IMR-90 (cell line): ENCODE results near the gene P2RX3. TPM values are rescaled to one million over a fixed set of nuclear protein-coding genes. Genes with fewer than 3 reads are reported as not detected.

Experiments
- ATAC-seq: fragments of 200-7000 bp; cut with Tn5 transposase; 2 replicates; pipeline ENCODE4 v1.9.1; 2020; ENCODE audit warnings: low read depth, mild to moderate bottlenecking, moderate library complexity
- BruUV-seq: library from RNA; stranded (reverse); fragments of 400-500 nt; replicated peaks from 2 replicates; lab custom pipeline; 2021; lab: Mats Ljungman, UMichigan
- CTCF ChIA-PET: fragments of 300-600 bp; formaldehyde crosslinking; extraction: SDS; loops from one replicate; lab custom pipeline; 2021; ENCODE audit warnings: antibody characterized with exemption; lab: Yijun Ruan, JAX
- POLR2A ChIA-PET: fragments of 300-600 bp; sonication (Branson Sonifier 250); formaldehyde crosslinking; loops from one replicate; lab custom pipeline; 2022; ENCODE audit warnings: antibody characterized with exemption; ENCODE audit not compliant: unreplicated experiment; lab: Charles Lee
- DNase-seq: peaks from one replicate; pipeline ENCODE4 v3.0.0; 2013
- H2AFZ ChIP-seq: replicated peaks from 2 replicates; pipeline ENCODE3; 2013; ENCODE audit warnings: low read length, mild to moderate bottlenecking; ENCODE audit not compliant: poor library complexity
- H2AK5ac ChIP-seq: 2 replicates; pipeline ENCODE4 v1.6.1; 2013; ENCODE audit warnings: low read depth, low read length, inconsistent platforms
- H2AK9ac ChIP-seq: replicated peaks from 2 replicates; pipeline ENCODE3; 2013; ENCODE audit warnings: mild to moderate bottlenecking, low read depth, low read length, moderate library complexity; ENCODE audit not compliant: poor library complexity
- H2BK120ac ChIP-seq: 2 replicates; pipeline ENCODE4 v1.6.1; 2013; ENCODE audit warnings: low read depth, low read length, inconsistent platforms
- H2BK15ac ChIP-seq: 3 replicates; pipeline ENCODE4 v1.6.1; 2013; ENCODE audit warnings: low read depth, low read length, inconsistent platforms
- H2BK20ac ChIP-seq: 2 replicates; pipeline ENCODE4 v1.6.1; 2013; ENCODE audit warnings: low read depth, mild to moderate bottlenecking, inconsistent platforms, low read length, moderate library complexity
- H2BK5ac ChIP-seq: 2 replicates; pipeline ENCODE4 v1.6.1; 2013; ENCODE audit warnings: mild to moderate bottlenecking, low read depth, low read length, inconsistent platforms; ENCODE audit not compliant: poor library complexity, severe bottlenecking
- H3K14ac ChIP-seq: replicated peaks from 2 replicates; pipeline ENCODE4 v1.6.1; 2013; ENCODE audit warnings: low read depth, low read length, inconsistent platforms
- H3K18ac ChIP-seq: 2 replicates; pipeline ENCODE4 v1.6.1; 2013; ENCODE audit warnings: low read depth, low read length, control low read depth
- H3K23ac ChIP-seq: 2 replicates; pipeline ENCODE4 v1.6.1; 2013; ENCODE audit warnings: low read depth, low read length, inconsistent platforms
- H3K27ac ChIP-seq: 2 replicates; pipeline ENCODE4 v1.5.1; 2013; ENCODE audit warnings: mild to moderate bottlenecking, control low read depth, low read length; ENCODE audit not compliant: insufficient read depth
- H3K27me3 ChIP-seq: 2 replicates; pipeline ENCODE4 v1.6.1; 2013; ENCODE audit warnings: low read length; ENCODE audit not compliant: control insufficient read depth, insufficient read depth
- H3K36me3 ChIP-seq: 2 replicates; pipeline ENCODE4 v1.6.1; 2013; ENCODE audit warnings: low read length, mixed read lengths; ENCODE audit not compliant: control insufficient read depth, insufficient read depth
- H3K4ac ChIP-seq: 2 replicates; pipeline ENCODE4 v1.6.1; 2013; ENCODE audit warnings: low read depth, low read length, inconsistent platforms
- H3K4me1 ChIP-seq: 2 replicates; pipeline ENCODE4 v1.6.1; 2013; ENCODE audit warnings: low read length, mixed read lengths; ENCODE audit not compliant: control insufficient read depth, insufficient read depth
- H3K4me2 ChIP-seq: 2 replicates; pipeline ENCODE4 v1.6.1; 2013; ENCODE audit warnings: low read depth, mild to moderate bottlenecking, control low read depth, low read length, moderate library complexity
- H3K4me3 ChIP-seq: 2 replicates; pipeline ENCODE4 v1.5.1; 2013; ENCODE audit warnings: low read depth, mild to moderate bottlenecking, control low read depth, low read length, moderate library complexity; ENCODE audit not compliant: insufficient read depth
- H3K56ac ChIP-seq: 2 replicates; pipeline ENCODE4 v1.6.1; 2013; ENCODE audit warnings: low read length, inconsistent platforms; ENCODE audit not compliant: insufficient read depth; ENCODE audit errors: extremely low read depth
- H3K79me1 ChIP-seq, 2 experiments: 2 replicates each; pipeline ENCODE4 v1.6.1; 2013; ENCODE audit warnings: low read length in 2 of 2, inconsistent platforms in 1 of 2, low read depth in 1 of 2
- H3K9ac ChIP-seq: 2 replicates; pipeline ENCODE4 v1.6.1; 2013; ENCODE audit warnings: low read depth, low read length, control low read depth
- H3K9me1 ChIP-seq: 2 replicates; pipeline ENCODE4 v1.6.1; 2013; ENCODE audit warnings: low read length, inconsistent platforms; ENCODE audit not compliant: insufficient read depth
- H3K9me3 ChIP-seq: 2 replicates; pipeline ENCODE4 v1.6.1; 2013; ENCODE audit warnings: low read length; ENCODE audit not compliant: control insufficient read depth, insufficient read depth
- H4K20me1 ChIP-seq: 2 replicates; pipeline ENCODE4 v1.6.1; 2013; ENCODE audit warnings: low read length, inconsistent platforms; ENCODE audit not compliant: insufficient read depth
- H4K5ac ChIP-seq: 2 replicates; pipeline ENCODE4 v1.6.1; 2013; ENCODE audit warnings: mild to moderate bottlenecking, low read depth, low read length, control low read depth
- H4K8ac ChIP-seq, 2 experiments: 2 replicates each; pipeline ENCODE4 v1.6.1; 2013; ENCODE audit warnings: low read depth in 2 of 2, low read length in 2 of 2, control low read depth in 1 of 2, inconsistent platforms in 1 of 2
- H4K91ac ChIP-seq: 2 replicates; pipeline ENCODE4 v1.6.1; 2013; ENCODE audit warnings: low read depth, low read length, inconsistent platforms; ENCODE audit not compliant: insufficient read depth
- BHLHE40 ChIP-seq: fragments of 150-350 bp; IDR thresholded peaks from 2 replicates; pipeline ENCODE4 v1.6.1; 2016; ENCODE audit warnings: mild to moderate bottlenecking, low read depth, low read length
- CEBPB ChIP-seq: IDR thresholded peaks from 2 replicates; pipeline ENCODE4 v1.6.1; 2012; ENCODE audit warnings: low read depth, low read length, improper control_type of control experiment
- CHD1 ChIP-seq: IDR thresholded peaks from 2 replicates; pipeline ENCODE4 v1.6.1; 2012; ENCODE audit warnings: low read depth, low read length, improper control_type of control experiment
- FOS ChIP-seq: fragments of 150-350 bp; IDR thresholded peaks from 2 replicates; pipeline ENCODE4 v1.6.1; 2016; ENCODE audit warnings: low read depth, low read length
- MAFK ChIP-seq: IDR thresholded peaks from 2 replicates; pipeline ENCODE4 v1.6.1; 2012; ENCODE audit warnings: low read depth, low read length, improper control_type of control experiment
- MAZ ChIP-seq: IDR thresholded peaks from 2 replicates; pipeline ENCODE4 v1.6.1; 2012; ENCODE audit warnings: low read depth, mild to moderate bottlenecking, low read length, improper control_type of control experiment, moderate library complexity, borderline replicate concordance
- MXI1 ChIP-seq: IDR thresholded peaks from 2 replicates; pipeline ENCODE4 v1.6.1; 2012; ENCODE audit warnings: low read depth, mild to moderate bottlenecking, low read length, moderate library complexity, borderline replicate concordance
- NFE2L2 ChIP-seq: fragments of 150-350 bp; IDR thresholded peaks from 2 replicates; pipeline ENCODE4 v1.6.1; 2016; ENCODE audit warnings: low read depth, mild to moderate bottlenecking, low read length
- POLR2A ChIP-seq: IDR thresholded peaks from 2 replicates; pipeline ENCODE4 v1.6.1; 2012; ENCODE audit warnings: mild to moderate bottlenecking, low read depth, low read length
- RAD21 ChIP-seq: IDR thresholded peaks from 2 replicates; pipeline ENCODE4 v1.6.1; 2012; ENCODE audit warnings: low read length, improper control_type of control experiment
- RCOR1 ChIP-seq: IDR thresholded peaks from 2 replicates; pipeline ENCODE4 v1.6.1; 2012; ENCODE audit warnings: mild to moderate bottlenecking, low read length, improper control_type of control experiment; ENCODE audit not compliant: insufficient replicate concordance
- RFX5 ChIP-seq: IDR thresholded peaks from 2 replicates; pipeline ENCODE4 v1.8.0; 2012; ENCODE audit warnings: low read depth, mild to moderate bottlenecking, low read length, moderate library complexity
- SMC3 ChIP-seq: fragments of 150-350 bp; IDR thresholded peaks from 2 replicates; pipeline ENCODE4 v1.6.1; 2016; ENCODE audit warnings: low read depth, mild to moderate bottlenecking, antibody characterized with exemption, low read length, moderate library complexity
- USF2 ChIP-seq: fragments of 150-350 bp; IDR thresholded peaks from 2 replicates; pipeline ENCODE4 v1.6.1; 2017; ENCODE audit warnings: mild to moderate bottlenecking, antibody characterized with exemption, low read length, low read depth
- WGBS, 2 experiments: methylation state at CpG; one replicate each; pipeline versions ENCODE4 v1.1.5 to v1.1.7; 2013; ENCODE audit warnings: missing lambda C conversion rate in 2 of 2; ENCODE audit not compliant: insufficient read length in 1 of 2; ENCODE audit errors: extremely low coverage in 2 of 2; 5-methylcytosine and 5-hydroxymethylcytosine counted together
- dilution Hi-C: fragments of 300-500 bp; cut with HindIII; formaldehyde crosslinking; loops from one replicate; pipeline ENCODE4 v1.14.3; 2018; ENCODE audit warnings: low sequenced_read_pairs; ENCODE audit not compliant: unreplicated experiment
- in situ Hi-C: fragments of 300-500 bp; cut with MboI; formaldehyde crosslinking; loops from 3 replicates; pipeline ENCODE4 v1.14.3; 2019; ENCODE audit warnings: low sequenced_read_pairs, inconsistent platforms, mixed read lengths
- intact Hi-C: fragments of 100-400 bp; cut with micrococcal nuclease; formaldehyde crosslinking; loops from 2 replicates; pipeline ENCODE4 v1.10.0; 2022
- polyA plus RNA-seq, 3 experiments: library from polyadenylated mRNA; depleted of rRNA; stranded (reverse); fragments of >200 nt; gene quantifications; 2 replicates each; pipeline ENCODE4 v1.2.3, GENCODE V29; 2012; ENCODE audit warnings: low replicate concordance in 1 of 3
- total RNA-seq: library from RNA; depleted of rRNA; stranded (reverse); fragments of >200 nt; gene quantifications from 2 replicates; pipeline ENCODE4 v1.2.3, GENCODE V29; 2012
- TF ChIP-seq, protein P1 (sequence below): fragments of 150-350 bp; IDR thresholded peaks from 2 replicates; pipeline ENCODE4 v1.6.1; 2016; ENCODE audit warnings: low read depth, mild to moderate bottlenecking, low read length, moderate library complexity, borderline replicate concordance
- TF ChIP-seq, protein P2 (sequence below): conservative IDR thresholded peaks from 2 replicates; pipeline ENCODE4 v1.5.1; 2012; ENCODE audit warnings: mild to moderate bottlenecking, low read depth, low read length, improper control_type of control experiment

P2RX3 gene
- total and polyA plus RNA-seq, 2 of the 4 experiments (the other 2 are of a cell fraction): not detected

GRCh38 chr11:57299150-57299737 lies 38.9 kb upstream of the P2RX3 start:
- no peak overlapping the region for H2AFZ ChIP-seq
- H3K9me1 ChIP-seq: peaks cover 12% of the 10 kb centered on the region
- no peak overlapping the region for H3K4me3 ChIP-seq
- no peak overlapping the region for H3K4me2 ChIP-seq
- H4K91ac ChIP-seq: no peak overlapping the region
- no peak overlapping the region for H2BK15ac ChIP-seq
- no peak for ATAC-seq
- H3K79me1 ChIP-seq: peaks cover 10 to 26% of the 10 kb centered on the region in 2 experiments
- H3K27me3 ChIP-seq: no peaks in the 10 kb centered on the region
- H3K18ac ChIP-seq: no peak overlapping the region
- H3K23ac ChIP-seq: no peak overlapping the region
- no peak overlapping the region for H2BK20ac ChIP-seq
- no peak overlapping the region for H2AK5ac ChIP-seq
- no peak overlapping the region for H2AK9ac ChIP-seq
- H2BK5ac ChIP-seq: no peak overlapping the region
- H4K8ac ChIP-seq: no peak overlapping the region
- intact Hi-C loops: no loop called here
- dilution Hi-C loops: no loop called here
- no peak overlapping the region for H2BK120ac ChIP-seq
- in situ Hi-C loops: no loop called here
- ChIA-PET POLR2A (no interaction called here), CTCF (no interaction called here)
- no peak for DNase-seq
- peaks cover 12% of the 10 kb centered on the region for H3K9me3 ChIP-seq
- H3K14ac ChIP-seq: no peak overlapping the region
- no CpG with 5 or more reads among the region's 5 CpGs for WGBS, 2 experiments
- no peak overlapping the region for H3K4ac ChIP-seq
- H4K5ac ChIP-seq: no peak overlapping the region
- H4K20me1 ChIP-seq: peaks cover 16% of the 10 kb centered on the region
- H3K36me3 ChIP-seq: peaks cover 66% of the 10 kb centered on the region
- no peak overlapping the region for H3K27ac ChIP-seq
- BruUV-seq: no TSS peak
- H3K9ac ChIP-seq: no peak overlapping the region
- no peak overlapping the region for H3K56ac ChIP-seq
- TF ChIP-seq POLR2A (no peak), FOS (no peak), BHLHE40 (no peak), MXI1 (no peak), RFX5 (no peak), USF2 (no peak), RAD21 (no peak), SMC3 (no peak), NFE2L2 (no peak), MAZ (no peak), CHD1 (no peak), RCOR1 (no peak), MAFK (no peak), CEBPB (no peak)
- TF ChIP-seq, protein P1, sequence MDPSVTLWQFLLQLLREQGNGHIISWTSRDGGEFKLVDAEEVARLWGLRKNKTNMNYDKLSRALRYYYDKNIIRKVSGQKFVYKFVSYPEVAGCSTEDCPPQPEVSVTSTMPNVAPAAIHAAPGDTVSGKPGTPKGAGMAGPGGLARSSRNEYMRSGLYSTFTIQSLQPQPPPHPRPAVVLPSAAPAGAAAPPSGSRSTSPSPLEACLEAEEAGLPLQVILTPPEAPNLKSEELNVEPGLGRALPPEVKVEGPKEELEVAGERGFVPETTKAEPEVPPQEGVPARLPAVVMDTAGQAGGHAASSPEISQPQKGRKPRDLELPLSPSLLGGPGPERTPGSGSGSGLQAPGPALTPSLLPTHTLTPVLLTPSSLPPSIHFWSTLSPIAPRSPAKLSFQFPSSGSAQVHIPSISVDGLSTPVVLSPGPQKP: no peak
- TF ChIP-seq, protein P2, sequence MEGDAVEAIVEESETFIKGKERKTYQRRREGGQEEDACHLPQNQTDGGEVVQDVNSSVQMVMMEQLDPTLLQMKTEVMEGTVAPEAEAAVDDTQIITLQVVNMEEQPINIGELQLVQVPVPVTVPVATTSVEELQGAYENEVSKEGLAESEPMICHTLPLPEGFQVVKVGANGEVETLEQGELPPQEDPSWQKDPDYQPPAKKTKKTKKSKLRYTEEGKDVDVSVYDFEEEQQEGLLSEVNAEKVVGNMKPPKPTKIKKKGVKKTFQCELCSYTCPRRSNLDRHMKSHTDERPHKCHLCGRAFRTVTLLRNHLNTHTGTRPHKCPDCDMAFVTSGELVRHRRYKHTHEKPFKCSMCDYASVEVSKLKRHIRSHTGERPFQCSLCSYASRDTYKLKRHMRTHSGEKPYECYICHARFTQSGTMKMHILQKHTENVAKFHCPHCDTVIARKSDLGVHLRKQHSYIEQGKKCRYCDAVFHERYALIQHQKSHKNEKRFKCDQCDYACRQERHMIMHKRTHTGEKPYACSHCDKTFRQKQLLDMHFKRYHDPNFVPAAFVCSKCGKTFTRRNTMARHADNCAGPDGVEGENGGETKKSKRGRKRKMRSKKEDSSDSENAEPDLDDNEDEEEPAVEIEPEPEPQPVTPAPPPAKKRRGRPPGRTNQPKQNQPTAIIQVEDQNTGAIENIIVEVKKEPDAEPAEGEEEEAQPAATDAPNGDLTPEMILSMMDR: no peak
- peaks cover 7% of the 10 kb centered on the region; the same call in 1 of the 2 replicates for H3K4me1 ChIP-seq
